ENCODE results near the gene NKAPL.
"Not testable (repeated sequence)": the region's sequence is repeated elsewhere in the genome, so short reads cannot be mapped to it uniquely, and the experiment has no call there.

Gene NKAPL

GRCh38 chr6:28296520-28297060, 37.5 kb downstream of the NKAPL start:
- no peak for DNase-seq (ENCODE audit: low read depth)

- DNase-seq (ENCODE audit: low read depth), result no peak
Observed at GRCh38 chr6:28303570-28303969, 44.5 kb downstream of the NKAPL start.

DNA sequence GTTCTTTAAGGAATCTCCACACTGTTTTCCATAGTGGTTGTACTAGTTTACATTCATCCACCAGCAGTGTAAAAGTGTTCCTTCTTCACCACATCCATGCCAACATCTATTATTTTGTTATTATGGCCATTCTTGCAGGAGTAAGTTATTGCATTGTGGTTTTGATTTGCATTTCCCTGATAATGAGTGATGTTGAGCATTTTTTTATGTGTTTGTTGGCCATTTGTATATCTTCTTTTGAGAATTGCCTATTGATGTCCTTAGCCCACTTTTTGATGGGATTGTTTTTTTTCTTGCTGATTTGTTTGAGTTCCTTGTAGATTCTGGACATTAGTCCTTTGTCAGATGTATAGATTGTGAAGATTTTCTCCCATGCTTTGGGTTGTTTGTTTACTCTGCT, 47.3 kb downstream of the NKAPL start:
- not testable (repeated sequence) for DNase-seq (ENCODE audit: low read depth)
